ENCODE data around the gene ACAD9. TPM values are rescaled to one million over a fixed set of nuclear protein-coding genes. Genes with fewer than 3 reads are reported as not detected.
A peak's percentile ranks its signal among the peaks of the same experiment; 100 is the strongest.

Gene ACAD9
- total RNA-seq, 1 donor from 2014 or later: 61.8 TPM

GRCh38 chr3:128945878-128946175, 66.4 kb downstream of the ACAD9 start:
- Mint-ChIP-seq H3K27ac (no peak overlapping the region), H3K36me3 (no peaks in the 10 kb centered on the region), H3K4me1 (no peaks in the 10 kb centered on the region), H3K27me3 (ENCODE audit: low read depth) (peaks cover 10% of the 10 kb centered on the region), H3K9me3 (no peaks in the 10 kb centered on the region), H3K4me3 (no peak overlapping the region)
- TF ChIP-seq CTCF (IDR thresholded peaks at IDR 0.05; ENCODE audit: unreplicated experiment): no peak
- peak in 1 of 2 experiments; percentile 3 for DNase-seq (ENCODE audit: low spot score in 2 of 2, unreplicated experiment in 2 of 2)

GRCh38 chr3:128946411-128946810, 67.0 kb downstream of the ACAD9 start:
- TF ChIP-seq CTCF (IDR thresholded peaks at IDR 0.05; ENCODE audit: unreplicated experiment): no peak
- Mint-ChIP-seq H3K27me3 (ENCODE audit: low read depth) (peaks cover 13% of the 10 kb centered on the region), H3K36me3 (no peaks in the 10 kb centered on the region), H3K27ac (no peak overlapping the region), H3K9me3 (no peaks in the 10 kb centered on the region), H3K4me1 (no peaks in the 10 kb centered on the region), H3K4me3 (no peak overlapping the region)
- DNase-seq (ENCODE audit: low spot score in 2 of 2, unreplicated experiment in 2 of 2): peak in 1 of 2 experiments; percentile 9

GRCh38 chr3:128949158-128949557, 69.7 kb downstream of the ACAD9 start:
- Mint-ChIP-seq H3K9me3 (peaks cover 4% of the 10 kb centered on the region), H3K4me1 (no peaks in the 10 kb centered on the region), H3K4me3 (no peak overlapping the region), H3K27ac (no peak overlapping the region), H3K27me3 (ENCODE audit: low read depth) (peaks cover 15% of the 10 kb centered on the region), H3K36me3 (no peaks in the 10 kb centered on the region)
- TF ChIP-seq CTCF (IDR thresholded peaks at IDR 0.05; ENCODE audit: unreplicated experiment): no peak
- peak in 1 of 2 experiments; percentile 3 for DNase-seq (ENCODE audit: low spot score in 2 of 2, unreplicated experiment in 2 of 2)

GRCh38 chr3:128950223-128950938, 71.0 kb downstream of the ACAD9 start:
- Mint-ChIP-seq H3K9me3 (peaks cover 4% of the 10 kb centered on the region), H3K27me3 (ENCODE audit: low read depth) (peaks cover 15% of the 10 kb centered on the region), H3K36me3 (no peaks in the 10 kb centered on the region), H3K4me3 (no peak overlapping the region), H3K4me1 (no peaks in the 10 kb centered on the region), H3K27ac (no peak overlapping the region)
- DNase-seq (ENCODE audit: low spot score in 2 of 2, unreplicated experiment in 2 of 2): peak in 1 of 2 experiments; percentile 30
- no peak for TF ChIP-seq CTCF (IDR thresholded peaks at IDR 0.05; ENCODE audit: unreplicated experiment)

GRCh38 chr3:128956440-128956839, 77.0 kb downstream of the ACAD9 start:
- H3K27ac Mint-ChIP-seq: no peak overlapping the region
- no peak for DNase-seq (ENCODE audit: low spot score in 2 of 2, unreplicated experiment in 2 of 2)
- H3K36me3 Mint-ChIP-seq: peaks cover 5% of the 10 kb centered on the region
- no peaks in the 10 kb centered on the region for H3K4me1 Mint-ChIP-seq
- H3K9me3 Mint-ChIP-seq: peaks cover 23% of the 10 kb centered on the region
- no peak overlapping the region for H3K4me3 Mint-ChIP-seq
- peaks cover 23% of the 10 kb centered on the region for H3K27me3 Mint-ChIP-seq (ENCODE audit: low read depth)
- no peak for TF ChIP-seq CTCF (IDR thresholded peaks at IDR 0.05; ENCODE audit: unreplicated experiment)

Other genes starting within 250 kb of the ACAD9 start
- gene RPN1, start 228.8 kb upstream of the ACAD9 start, total RNA-seq: 146 to 149 TPM (median 148 TPM) in 3 replicates
- 133 to 136 TPM (median 135 TPM) in 3 replicates for gene RAB7A, start 153.4 kb upstream of the ACAD9 start, total RNA-seq
- gene CFAP92, start 114.5 kb downstream of the ACAD9 start, total RNA-seq: 0.76 to 1.2 TPM (median 1.1 TPM) in 3 replicates
- 0.29 to 0.67 TPM (median 0.31 TPM) in 3 replicates for gene EFCC1, start 121.7 kb downstream of the ACAD9 start, total RNA-seq
- gene GP9, start 181.2 kb downstream of the ACAD9 start, total RNA-seq: not detected in 3 replicates
- 20.8 to 28.1 TPM (median 24.7 TPM) in 3 replicates for gene RAB43, start 242.2 kb downstream of the ACAD9 start, total RNA-seq

Measured in mesothelial cell of epicardium (in vitro differentiated cells).